ENCODE results near the gene TNP2.
"Not testable (repeated sequence)": the region's sequence is repeated elsewhere in the genome, so short reads cannot be mapped to it uniquely, and the experiment has no call there.

The TNP2 gene

DNA sequence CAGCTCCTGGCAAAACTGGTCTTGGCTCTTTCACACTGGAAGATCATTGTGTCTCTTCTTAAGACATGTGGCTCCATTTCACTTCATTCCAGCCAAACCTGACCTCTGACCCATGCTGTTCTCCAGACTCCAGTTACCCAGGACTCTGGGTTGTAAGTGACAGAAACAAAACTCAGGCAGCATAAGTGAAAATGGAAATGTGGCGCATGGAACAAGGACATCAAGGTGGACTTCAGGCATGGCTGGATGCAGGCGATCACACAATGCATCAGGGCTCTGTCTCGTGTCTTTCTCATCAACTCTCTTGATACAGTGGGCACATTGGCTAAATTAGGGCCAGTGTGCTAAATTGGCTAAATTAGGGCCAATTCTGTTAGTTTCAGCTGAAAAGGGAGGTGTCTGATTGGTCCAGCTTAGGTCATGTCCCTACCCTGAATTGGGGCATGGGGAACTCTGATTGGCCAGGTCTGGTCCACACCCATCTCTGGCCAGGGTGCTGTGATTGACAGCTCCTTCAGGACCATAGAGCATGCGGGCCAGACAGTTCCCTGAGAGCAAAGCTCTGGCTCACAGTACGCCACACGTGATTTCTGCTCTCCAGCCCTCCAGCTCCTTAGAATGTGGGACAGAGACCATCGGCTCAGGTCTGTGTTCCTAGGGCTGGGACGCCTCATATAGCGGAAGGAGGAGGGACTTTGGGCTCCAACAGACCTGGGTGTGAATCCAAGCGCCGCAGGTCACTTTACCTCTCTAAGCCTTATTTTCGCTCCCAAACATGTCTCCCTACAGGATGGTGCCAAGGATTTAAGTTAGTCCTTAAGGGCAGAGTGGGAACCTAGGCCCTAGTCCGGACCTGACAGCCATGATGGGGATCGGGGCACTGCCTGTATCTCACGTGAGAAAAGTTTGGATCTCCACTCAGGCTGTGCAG, 30.6 kb downstream of the TNP2 start:
- DNase-seq, result no peak

DNA sequence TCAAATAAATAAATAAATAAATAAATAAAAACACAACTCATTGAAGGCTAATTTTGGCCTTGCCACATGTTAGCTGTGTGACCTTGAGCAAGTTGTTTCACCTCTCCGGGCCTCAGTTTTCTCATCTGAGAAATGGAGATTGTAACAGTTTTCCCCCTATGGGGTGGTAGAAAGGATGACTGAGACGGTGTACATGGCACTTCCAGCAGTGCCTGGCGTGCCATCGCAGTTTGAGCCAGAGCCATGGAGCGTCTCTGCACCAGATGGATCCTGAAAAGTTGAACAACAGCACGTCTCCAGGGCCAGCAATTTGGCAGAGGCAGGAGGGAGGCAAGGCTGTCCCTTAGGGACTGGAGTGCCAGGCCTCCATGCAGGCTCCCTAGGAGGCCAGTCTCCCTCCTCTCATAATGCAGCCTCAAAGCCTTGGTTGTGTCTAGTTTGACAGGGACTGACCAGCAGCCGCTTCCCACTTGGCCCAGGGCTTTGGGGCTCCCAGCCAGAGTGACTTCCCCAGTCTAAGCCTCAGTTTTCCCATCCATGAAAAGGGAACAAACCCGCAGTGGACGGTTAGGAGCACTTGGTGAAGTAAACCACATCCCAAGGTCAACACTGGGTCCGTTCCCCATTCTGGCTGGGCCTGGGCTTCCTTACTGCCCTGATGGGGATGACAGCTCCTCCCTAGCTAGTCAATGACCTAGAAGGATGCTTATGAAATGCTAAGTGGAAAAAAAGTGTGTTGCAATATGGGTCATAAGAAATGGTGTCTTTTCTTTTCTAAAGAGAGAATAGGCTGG, 32.5 kb downstream of the TNP2 start:
- no peak for DNase-seq

DNA sequence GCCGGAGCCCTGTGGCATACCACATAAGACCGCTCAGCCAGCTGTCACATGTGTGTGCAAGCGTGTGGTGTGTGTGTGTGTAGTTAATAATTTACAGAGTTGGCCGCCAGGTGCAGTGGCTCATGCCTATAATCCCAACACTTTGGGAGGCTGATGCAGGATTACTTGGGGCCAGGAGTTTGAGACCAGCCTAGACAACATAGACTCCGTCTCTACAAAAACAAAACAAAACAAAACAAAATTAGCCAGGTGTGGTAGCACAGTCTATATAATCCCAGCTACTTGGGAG, 33.5 kb downstream of the TNP2 start:
- no peak for DNase-seq

DNA sequence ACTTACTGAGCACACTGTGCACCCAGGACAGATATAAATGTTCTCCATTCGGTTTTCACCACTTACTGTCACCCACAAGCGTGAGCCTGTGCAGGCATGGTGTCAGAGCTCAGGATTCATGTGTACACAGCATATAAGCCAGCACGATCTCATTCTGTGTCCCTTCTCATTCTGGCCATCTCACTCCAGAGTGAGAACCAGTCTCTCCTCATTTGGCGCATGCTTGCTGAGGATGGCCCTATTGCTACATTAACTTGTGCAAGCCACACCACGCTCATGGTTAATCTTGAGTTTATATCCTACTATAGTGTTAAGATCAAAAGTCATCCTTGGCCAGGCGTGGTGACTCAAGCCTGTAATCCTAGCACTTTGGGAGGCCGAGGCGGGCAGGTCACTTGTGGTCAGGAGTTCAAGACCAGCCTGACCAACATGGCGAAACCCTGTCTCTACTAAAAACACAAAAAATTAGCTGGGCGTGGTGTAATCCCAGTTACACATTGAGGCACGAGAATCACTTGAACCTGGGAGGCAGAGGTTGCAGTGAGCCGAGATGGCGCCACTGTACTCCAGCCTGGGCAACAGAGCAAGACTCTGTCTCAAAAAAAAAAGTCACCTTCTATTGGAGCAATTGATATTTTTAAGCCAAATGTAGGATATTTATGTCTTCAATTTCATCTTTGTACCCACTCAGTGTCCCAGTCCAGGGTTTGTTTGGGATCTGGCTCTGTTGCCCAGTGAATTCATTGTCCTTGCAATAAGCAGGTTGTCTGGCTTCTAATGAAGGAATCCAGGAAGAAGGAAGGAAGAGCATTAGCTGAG, 34.0 kb downstream of the TNP2 start:
- DNase-seq, result no peak

DNA sequence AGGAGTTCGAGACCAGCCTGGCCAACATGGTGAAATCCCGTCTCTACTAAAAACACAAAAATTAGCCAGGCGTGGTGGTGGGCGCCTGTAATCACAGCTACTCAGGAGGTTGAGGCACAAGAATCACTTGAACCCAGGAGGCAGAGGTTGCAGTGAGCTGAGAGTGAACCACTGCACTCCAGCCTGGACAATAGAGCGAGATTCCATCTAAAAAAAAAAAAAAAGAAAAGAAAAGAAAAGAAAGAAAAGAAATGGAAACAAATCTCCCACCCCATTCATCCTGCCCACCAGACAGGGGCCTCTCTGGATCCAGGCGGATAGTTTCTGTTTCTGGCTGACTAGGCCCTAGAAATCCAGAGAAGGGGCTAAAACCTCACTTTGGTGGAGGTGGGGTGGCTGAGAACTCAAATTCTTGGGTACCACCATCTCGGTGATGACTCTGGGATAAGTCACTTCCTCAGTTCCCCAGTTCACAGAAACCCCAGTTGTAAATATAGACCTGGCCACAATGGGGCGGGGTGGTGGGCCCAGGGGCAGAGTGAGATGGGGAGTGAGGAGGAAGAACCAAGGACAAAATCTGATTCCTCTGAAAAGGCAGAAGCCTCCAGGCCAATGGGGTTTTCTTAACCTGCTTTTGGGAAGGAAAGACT, 35.3 kb downstream of the TNP2 start:
- DNase-seq, result peak; percentile 35

DNA sequence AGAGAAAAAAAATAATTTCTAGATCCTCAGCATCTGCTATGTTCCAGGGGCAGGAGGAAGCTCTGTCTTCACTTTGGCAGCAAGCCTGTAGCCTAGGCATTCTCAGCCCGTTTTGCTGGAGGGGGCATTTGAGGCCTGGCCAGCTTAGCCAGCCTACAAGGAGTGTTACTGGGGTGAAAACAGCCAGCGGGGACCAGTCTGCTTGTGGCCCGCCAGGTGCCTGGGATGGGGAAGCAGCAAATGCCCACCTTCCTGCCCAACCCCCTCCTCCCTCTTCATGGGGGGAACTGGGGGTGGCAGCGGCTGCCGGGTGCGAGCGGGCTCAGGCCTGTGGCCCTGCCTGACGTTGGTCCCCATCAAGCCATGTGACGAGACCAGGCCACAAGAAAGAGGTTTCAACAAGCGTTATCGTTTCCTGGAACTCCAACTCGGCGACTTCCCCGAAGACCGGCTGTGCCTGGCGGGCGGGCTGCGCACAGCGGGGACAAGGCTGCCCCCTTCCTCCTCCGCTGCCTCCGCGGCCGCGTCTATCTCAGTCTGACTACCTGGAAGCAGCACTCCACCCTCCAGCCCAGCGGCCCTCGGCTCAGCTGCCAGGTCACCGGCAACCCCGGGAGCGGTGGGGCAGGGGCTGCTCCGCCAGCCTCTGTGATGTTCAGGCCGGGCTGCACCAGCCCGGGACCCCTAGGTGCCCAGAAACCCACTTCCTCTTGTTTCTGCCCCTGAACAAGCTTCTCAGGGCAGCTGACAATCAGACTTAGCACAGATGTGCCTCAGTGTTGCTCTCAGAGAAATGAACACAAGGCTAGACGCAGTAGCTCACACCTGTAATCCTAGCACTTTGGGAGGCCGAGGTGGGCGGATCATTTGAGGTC, 36.0 kb downstream of the TNP2 start:
- DNase-seq, result peak; percentile 75

DNA sequence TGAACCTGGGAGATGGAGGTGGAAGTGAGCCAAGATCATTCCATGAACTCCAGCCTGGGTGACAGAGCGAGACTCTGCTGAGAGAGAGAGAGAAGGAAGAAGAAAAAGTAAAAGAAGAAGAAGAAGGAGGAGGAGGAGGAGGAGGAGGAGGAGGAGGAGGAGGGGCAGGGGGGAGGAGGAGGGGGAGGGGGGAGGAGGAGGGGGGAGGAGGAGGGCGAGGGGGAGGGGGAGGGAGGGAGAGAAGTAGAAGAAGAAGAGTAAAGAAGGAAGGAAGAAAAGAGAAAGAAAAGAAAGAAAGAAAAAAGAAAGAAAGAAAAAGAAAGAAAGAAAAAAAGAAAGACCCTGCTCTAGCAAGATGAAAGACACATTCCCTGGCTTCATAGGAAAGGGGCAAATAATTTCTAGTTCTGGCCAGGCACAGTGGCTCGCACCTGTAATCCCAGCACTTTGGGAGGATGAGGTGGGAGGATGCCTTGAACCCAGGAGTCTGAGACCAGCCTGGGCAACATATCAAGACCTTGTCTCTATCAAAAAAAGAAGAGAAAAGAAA, 36.7 kb downstream of the TNP2 start:
- DNase-seq, result no peak

DNA sequence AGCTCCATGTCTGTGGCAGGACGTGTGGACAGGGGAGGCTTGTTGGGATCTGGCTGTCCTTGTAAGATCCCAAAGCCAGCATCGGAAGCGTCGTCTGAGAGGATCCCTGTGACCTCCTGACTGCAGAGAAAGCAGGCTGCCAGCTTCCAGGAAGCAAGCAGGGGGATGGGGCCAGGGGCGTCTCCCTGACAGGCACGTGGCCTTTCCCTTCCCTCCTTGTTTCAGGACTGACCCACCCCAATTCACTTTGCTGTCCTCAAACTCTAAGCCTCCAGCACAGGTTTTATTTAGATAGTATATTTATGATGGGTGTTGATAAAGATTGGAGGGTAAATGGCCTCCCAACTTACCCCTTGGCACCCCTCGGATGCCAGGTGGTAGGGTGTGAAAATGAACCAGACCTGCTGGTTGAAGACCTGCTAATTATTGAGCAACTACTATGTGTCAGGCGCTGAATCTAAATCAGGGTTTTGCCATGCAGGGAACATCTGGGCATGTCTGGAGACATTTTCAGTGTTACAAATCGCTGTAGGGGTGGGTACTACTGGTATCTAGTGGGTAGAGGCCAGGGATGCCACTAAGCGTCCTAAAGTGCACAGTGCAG, 37.7 kb downstream of the TNP2 start:
- no peak for DNase-seq

DNA sequence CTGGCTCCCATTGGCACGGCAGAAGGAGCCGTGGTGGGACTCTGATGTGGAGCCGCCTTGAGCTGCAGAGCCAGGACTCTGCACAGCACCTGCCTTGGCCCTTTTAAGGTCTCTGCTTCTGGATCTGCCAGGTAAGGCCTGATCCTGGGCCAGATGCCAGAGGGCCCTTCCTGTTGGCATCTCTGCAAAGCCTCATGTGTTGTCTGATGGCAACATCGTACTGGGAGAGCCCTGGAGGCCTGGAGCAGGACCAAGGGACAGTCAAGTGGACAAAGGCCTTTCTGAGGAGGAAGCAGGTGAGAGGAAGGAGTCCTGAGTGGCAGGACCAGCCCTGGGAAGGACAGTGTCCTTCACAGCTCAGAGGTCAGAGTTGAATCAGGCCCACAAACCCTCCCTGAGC, 39.2 kb downstream of the TNP2 start:
- no peak for DNase-seq

DNA sequence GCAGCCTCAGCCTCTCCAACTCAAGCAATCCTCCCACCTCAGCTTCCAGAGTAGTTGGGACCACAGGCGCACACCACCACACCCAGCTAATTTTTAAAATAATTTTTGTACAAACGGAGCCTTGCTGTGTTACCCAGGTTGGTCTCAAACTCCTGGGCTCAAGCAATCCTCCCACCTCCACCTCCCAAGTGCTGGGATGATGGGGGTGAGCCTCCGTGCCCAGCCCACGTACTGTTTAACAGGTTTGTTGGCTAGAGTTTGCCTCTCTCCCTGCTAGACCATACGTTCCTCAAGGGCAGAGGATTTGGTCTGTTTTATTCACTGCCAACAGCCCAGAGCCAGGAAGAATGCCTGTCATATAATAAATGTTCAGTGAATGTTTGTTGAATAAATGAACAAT, 39.7 kb downstream of the TNP2 start:
- no peak for DNase-seq

DNA sequence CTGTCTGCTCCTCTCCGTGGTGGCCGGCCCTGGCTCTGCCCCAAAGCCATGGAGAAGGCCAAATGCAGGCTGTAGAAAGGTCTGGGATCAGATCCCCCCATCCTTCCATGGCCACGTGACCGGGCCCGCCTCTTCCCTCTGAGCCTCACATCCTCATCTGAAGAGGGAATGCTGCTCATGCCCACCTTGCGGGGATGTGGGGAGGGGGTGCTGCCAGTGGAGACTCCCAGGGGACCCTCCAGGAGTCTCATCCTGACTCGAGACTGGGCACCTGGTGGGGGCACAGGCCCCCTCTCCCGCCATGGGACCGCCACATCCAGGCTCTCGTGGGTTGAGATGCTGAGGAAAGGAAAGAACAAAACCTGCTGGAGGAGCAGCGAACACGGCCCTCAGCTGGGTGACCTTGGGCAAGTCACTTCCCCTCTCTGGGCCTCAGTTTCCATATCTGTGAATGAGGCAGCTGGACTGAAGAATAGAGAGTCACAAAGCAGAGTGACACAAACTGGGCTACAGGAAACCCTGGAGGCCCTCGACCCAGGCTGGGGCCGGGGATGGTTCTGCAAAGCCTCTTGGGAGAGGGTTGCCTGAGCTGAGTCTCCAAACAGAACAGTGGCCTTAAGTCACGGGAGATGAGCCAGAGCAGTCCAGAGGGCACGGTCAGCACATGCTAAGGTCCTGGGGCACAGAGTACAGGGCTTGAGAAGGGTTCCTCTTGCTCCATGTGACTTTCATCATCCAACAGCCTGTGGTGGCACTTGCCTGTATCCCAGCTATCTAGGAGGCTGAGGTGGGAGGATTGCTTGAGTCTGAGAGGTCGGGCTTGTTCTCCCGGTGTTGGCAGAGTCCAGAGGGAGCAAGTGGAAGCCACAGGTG, 43.2 kb downstream of the TNP2 start:
- DNase-seq, result no peak

DNA sequence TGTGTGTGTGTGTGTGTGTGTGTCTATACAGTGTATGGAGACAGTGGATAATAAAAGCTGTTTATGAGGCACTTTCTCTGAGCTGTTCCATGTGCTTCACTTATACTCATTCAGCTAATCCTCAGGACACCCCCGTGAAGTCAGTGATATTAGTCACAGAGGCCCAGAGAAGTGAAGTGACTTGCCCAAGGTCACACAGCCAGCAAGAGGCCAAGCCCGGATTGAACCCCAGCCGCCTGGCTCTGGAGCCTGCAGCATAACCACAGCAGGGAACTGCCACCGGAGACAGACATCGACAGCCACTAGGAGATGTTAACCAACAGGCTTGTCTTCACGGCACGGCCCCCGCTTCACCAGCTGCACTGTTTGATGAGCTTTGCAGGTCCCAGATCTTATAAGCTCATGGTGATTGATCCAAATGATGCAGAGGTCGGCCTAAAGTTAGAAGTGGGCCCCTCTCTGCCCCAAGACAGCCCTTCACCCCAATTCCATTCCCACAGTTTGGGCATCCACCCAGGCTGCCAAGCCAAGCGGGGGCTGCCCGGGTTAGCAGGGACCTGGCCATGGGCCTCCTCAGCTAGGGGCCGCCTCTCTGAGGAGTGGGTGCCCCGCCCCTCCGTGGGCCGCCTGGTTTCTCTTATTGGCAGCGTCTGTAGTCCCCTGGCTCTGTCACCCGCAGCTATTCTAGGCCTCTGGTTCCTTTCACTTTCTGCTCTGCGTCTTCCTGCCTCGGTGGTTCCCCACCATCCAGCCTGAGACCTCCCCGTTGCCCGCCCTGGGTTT, 44.0 kb downstream of the TNP2 start:
- DNase-seq, result peak; percentile 15

DNA sequence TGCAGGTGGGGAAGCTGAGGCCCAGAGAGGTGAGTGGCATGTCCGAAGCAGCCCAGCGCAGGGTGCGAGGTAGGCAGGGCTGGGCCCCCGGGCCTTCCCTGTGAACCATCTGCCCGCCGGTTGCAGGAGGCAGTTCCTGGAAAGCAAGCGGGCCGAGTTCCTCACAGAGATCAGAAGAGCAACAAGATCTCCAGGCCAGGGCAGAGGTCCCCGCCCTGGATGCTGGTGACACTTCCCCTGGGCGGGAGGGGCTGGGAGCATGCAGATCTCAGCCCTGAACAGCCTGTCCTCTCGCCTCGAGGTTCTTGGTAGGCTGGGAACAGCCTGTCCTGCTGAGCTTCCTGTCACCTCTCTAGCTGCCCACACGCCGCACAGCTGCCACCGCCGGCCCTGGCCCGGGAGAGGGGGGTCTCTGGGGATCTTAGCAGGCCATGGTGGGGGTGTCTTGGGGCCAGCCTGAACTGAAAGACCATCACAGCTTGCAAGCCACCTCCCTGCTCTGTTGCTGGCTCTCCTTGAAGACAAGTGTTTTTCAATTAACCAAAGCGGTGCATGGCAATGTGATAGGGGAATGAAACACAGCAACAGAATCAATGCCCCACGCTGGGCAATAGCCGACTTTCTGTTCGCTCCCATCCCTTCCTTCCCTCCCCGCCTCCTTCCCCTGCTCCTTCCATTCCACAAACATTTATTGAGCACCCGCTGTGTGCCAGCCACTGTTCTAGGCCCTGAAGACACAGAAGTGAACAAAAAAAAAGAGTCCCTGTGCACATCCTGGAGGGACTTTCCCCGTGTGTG, 44.8 kb downstream of the TNP2 start:
- peak; percentile 43 for DNase-seq

DNA sequence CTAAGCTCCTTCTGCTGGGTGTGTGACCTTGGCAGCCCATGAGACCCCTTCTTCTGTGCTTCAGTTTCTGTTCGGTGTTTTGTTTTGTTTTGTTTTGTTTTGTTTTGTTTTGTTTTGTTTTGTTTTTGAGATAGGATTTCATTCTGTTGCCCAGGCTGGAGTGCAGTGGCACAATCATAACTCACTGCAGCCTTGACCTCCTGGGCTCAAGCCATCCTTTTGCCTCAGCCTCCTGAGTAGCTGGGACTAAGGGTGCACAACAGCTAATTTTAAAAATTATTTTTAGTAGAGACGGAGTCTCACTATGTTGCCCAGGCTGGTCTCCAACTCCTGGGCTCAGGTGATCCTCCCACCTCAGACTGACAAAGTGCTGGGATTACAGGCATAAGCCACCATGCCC, 48.6 kb downstream of the TNP2 start:
- not testable (repeated sequence) for DNase-seq

DNA sequence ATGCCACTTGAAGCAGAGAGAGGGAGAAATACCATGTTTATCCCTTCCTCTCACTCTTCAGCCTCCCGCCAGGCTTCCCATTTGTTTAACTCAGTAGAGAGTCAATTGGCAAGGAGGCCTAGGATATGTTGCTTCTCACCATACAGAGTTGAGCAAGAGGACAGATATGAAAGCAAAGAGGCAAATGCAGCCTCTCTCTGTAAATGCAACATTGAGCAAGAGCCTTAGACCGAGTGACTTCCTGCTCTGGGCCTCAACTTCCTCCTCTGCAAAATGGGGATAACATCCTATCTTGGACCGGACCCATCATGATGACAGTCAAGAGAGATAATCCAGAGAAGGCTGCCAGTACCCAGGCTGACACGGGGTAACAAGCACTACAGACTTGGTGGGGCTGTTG, 49.9 kb downstream of the TNP2 start:
- DNase-seq, result no peak

DNA sequence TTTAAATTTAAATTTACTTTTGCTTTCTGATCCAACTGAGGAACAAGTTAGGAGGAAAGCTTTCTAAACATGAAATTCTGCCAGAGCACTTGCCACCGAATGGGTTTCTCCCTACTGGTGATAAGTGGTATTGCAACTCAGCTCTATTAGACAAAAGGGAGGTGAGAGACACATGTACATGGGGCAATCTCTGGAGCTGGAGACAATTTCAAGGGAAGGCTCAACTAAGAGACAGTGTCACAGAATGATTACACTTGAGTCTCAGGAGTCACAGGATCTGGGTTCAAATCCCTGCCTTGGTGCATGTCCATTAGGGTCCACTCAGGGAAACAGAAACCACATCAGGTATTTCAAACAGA, 50.5 kb downstream of the TNP2 start:
- no peak for DNase-seq
